ENCODE results near the gene LGALS3BP. TPM values are rescaled to one million over a fixed set of nuclear protein-coding genes. Genes with fewer than 3 reads are reported as not detected.
A peak's percentile ranks its signal among the peaks of the same experiment; 100 is the strongest.

Gene LGALS3BP
- total and polyA plus RNA-seq, 2 of the 13 experiments (the other 11 are each of a cell fraction or from before 2014, with no cell fraction given), result 137 to 332 TPM

DNA sequence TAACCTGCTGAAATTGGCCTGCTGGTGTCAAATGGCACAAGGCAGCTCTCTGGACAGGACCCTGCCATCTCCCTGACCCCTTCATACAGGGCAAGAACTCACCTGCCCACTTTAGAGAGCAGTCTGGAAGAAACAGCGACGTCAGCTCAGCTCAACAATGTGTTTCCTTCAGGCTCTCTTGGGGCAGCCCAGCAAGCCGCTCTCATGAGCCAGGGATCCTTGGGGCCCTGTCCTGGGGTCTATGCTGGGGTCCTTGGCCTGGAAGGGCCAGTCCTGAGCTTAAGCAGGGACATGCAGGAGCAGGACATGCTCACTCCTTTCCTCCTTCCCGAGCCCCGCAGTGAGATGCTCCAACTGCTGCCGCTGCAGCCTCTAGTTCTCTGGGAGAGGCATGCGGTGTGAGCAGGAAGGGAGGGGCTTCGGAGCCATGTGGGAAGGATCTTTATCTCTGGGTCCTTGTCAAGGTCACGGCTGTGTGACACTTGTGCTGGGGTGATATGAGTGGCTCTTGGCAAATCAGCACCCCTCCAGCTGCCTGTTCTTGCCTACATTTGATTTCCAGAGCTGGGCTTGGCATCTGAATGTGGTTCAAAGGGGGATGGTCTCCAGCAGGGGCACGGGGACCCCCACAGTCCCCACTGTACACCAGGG lies 47.7 kb upstream of the LGALS3BP start (continued):
- TF ChIP-seq ZNF790 (CRISPR knock-in tag; IDR thresholded peaks at IDR 0.05; ENCODE audit: borderline replicate concordance), result no peak
- TF ChIP-seq, protein P1, sequence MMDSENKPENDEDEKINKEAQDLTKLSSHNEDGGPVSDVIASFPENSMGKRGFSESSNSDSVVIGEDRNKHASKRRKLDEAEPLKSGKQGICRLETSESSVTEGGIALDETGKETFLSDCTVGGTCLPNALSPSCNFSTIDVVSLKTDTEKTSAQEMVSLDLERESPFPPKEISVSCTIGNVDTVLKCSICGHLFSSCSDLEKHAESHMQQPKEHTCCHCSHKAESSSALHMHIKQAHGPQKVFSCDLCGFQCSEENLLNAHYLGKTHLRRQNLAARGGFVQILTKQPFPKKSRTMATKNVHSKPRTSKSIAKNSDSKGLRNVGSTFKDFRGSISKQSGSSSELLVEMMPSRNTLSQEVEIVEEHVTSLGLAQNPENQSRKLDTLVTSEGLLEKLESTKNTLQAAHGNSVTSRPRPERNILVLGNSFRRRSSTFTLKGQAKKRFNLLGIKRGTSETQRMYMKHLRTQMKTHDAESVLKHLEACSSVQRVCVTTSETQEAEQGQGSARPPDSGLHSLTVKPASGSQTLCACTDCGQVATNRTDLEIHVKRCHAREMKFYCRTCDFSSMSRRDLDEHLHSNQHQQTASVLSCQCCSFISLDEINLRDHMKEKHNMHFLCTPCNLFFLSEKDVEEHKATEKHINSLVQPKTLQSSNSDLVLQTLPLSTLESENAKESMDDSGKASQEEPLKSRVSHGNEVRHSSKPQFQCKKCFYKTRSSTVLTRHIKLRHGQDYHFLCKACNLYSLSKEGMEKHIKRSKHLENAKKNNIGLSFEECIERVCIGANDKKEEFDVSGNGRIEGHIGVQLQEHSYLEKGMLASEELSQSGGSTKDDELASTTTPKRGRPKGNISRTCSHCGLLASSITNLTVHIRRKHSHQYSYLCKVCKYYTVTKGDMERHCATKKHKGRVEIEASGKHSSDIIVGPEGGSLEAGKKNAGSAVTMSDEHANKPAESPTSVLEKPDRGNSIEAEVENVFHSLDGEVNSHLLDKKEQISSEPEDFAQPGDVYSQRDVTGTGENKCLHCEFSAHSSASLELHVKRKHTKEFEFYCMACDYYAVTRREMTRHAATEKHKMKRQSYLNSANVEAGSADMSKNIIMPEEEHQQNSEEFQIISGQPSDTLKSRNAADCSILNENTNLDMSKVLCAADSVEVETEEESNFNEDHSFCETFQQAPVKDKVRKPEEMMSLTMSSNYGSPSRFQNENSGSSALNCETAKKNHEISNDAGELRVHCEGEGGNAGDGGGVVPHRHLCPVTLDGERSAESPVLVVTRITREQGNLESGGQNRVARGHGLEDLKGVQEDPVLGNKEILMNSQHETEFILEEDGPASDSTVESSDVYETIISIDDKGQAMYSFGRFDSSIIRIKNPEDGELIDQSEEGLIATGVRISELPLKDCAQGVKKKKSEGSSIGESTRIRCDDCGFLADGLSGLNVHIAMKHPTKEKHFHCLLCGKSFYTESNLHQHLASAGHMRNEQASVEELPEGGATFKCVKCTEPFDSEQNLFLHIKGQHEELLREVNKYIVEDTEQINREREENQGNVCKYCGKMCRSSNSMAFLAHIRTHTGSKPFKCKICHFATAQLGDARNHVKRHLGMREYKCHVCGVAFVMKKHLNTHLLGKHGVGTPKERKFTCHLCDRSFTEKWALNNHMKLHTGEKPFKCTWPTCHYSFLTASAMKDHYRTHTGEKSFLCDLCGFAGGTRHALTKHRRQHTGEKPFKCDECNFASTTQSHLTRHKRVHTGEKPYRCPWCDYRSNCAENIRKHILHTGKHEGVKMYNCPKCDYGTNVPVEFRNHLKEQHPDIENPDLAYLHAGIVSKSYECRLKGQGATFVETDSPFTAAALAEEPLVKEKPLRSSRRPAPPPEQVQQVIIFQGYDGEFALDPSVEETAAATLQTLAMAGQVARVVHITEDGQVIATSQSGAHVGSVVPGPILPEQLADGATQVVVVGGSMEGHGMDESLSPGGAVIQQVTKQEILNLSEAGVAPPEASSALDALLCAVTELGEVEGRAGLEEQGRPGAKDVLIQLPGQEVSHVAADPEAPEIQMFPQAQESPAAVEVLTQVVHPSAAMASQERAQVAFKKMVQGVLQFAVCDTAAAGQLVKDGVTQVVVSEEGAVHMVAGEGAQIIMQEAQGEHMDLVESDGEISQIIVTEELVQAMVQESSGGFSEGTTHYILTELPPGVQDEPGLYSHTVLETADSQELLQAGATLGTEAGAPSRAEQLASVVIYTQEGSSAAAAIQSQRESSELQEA (CRISPR knock-in tag; IDR thresholded peaks at IDR 0.05; ENCODE audit: not compliant biosample characterization), result peak; percentile 64
- TF ChIP-seq PRMT3 (CRISPR knock-in tag; IDR thresholded peaks at IDR 0.05; ENCODE audit: borderline replicate concordance, low read depth), result no peak
- peak; percentile 63; the same call in 1 of the 2 replicates for TF ChIP-seq GATA4 (IDR thresholded peaks at IDR 0.05; ENCODE audit: borderline replicate concordance, low read depth)
- TF ChIP-seq SP4 (CRISPR knock-in tag; IDR thresholded peaks at IDR 0.05), result peak; percentile 59; the same call in 1 of the 2 replicates
- TF ChIP-seq CREM (IDR thresholded peaks at IDR 0.05), result peak; percentile 41; the same call in 1 of the 2 replicates
- no peak for TF ChIP-seq CREM (CRISPR knock-in tag; IDR thresholded peaks at IDR 0.05)
- TF ChIP-seq RELA (CRISPR knock-in tag; IDR thresholded peaks at IDR 0.05), result no peak
- TF ChIP-seq RBM22 (optimal IDR thresholded peaks at IDR 0.05; ENCODE audit: low read length), result peak; percentile 96
- no peak; the same call in 1 of the 2 replicates for TF ChIP-seq NFKB2 (CRISPR knock-in tag; IDR thresholded peaks at IDR 0.05; ENCODE audit: borderline replicate concordance)
- TF ChIP-seq, protein P2, sequence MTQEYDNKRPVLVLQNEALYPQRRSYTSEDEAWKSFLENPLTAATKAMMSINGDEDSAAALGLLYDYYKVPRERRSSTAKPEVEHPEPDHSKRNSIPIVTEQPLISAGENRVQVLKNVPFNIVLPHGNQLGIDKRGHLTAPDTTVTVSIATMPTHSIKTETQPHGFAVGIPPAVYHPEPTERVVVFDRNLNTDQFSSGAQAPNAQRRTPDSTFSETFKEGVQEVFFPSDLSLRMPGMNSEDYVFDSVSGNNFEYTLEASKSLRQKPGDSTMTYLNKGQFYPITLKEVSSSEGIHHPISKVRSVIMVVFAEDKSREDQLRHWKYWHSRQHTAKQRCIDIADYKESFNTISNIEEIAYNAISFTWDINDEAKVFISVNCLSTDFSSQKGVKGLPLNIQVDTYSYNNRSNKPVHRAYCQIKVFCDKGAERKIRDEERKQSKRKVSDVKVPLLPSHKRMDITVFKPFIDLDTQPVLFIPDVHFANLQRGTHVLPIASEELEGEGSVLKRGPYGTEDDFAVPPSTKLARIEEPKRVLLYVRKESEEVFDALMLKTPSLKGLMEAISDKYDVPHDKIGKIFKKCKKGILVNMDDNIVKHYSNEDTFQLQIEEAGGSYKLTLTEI (CRISPR knock-in tag; conservative IDR thresholded peaks at IDR 0.05), result no peak
- TF ChIP-seq PHF5A (CRISPR knock-in tag; IDR thresholded peaks at IDR 0.05; ENCODE audit: low read depth, unreplicated experiment), result no peak
- TF ChIP-seq ZMYM3 (CRISPR knock-in tag; IDR thresholded peaks at IDR 0.05), result no peak
- TF ChIP-seq TBL1XR1 (IDR thresholded peaks at IDR 0.05; ENCODE audit: borderline replicate concordance, low read length, partially characterized antibody), result no peak
- 0 out of 2 replicates have a peak, but pooled peaks have one; percentile 7 for TF ChIP-seq MEIS1 (CRISPR knock-in tag; IDR thresholded peaks at IDR 0.05; ENCODE audit: borderline replicate concordance)
- TF ChIP-seq, protein P3, sequence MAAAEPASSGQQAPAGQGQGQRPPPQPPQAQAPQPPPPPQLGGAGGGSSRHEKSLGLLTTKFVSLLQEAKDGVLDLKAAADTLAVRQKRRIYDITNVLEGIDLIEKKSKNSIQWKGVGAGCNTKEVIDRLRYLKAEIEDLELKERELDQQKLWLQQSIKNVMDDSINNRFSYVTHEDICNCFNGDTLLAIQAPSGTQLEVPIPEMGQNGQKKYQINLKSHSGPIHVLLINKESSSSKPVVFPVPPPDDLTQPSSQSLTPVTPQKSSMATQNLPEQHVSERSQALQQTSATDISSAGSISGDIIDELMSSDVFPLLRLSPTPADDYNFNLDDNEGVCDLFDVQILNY (CRISPR knock-in tag; conservative IDR thresholded peaks at IDR 0.05), result no peak
- TF ChIP-seq NFE2L2 (IDR thresholded peaks at IDR 0.05; ENCODE audit: low read length), result no peak; the same call in 1 of the 2 replicates

Data from HepG2 (cell line).